HG02870 (cell line): Measurements from ENCODE around the gene PRB3.

Source experiments
- ATAC-seq: cut with Tn5 transposase; IDR thresholded peaks from one replicate; pipeline ENCODE4 v1.9.1; 2021; ENCODE audit warnings: mild to moderate bottlenecking, moderate library complexity; ENCODE audit not compliant: unreplicated experiment

The PRB3 gene

GRCh38 chr12:11269607-11270006 lies at the start of gene PRB3:
TSS of gene PRB3 (minus strand) at chr12:11269707. CDS start at chr12:11269669, 38 bp downstream.
- ATAC-seq = no peak

- no peak for ATAC-seq
Observed at GRCh38 chr12:11310336-11310735, 40.8 kb upstream of the PRB3 start, which contains the start of gene PRB4. TSS of gene PRB4 (minus strand) at chr12:11310436. CDS start at chr12:11310398, 38 bp downstream.

- no peak for ATAC-seq
Observed at GRCh38 chr12:11307143-11307542, 37.6 kb upstream of the PRB3 start.

DNA sequence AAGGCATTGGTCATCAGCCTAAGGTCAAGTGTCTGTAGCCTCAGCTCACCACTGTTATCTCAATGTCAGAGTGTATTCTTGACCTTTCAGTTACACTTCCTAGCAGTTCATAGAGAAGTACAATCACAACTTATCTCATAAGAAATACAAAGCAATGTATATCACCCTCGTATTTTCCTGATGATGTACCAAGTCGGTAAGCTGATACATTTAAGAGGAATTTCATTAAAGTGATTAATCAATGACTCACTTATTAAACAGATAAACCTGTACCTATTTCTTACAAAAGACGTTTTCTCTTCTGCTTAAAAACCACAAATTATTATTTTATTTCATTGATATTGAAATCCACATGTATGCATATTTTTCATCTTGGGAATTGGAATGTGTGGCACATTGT lies 3.9 kb upstream of the PRB3 start:
- ATAC-seq = no peak

DNA sequence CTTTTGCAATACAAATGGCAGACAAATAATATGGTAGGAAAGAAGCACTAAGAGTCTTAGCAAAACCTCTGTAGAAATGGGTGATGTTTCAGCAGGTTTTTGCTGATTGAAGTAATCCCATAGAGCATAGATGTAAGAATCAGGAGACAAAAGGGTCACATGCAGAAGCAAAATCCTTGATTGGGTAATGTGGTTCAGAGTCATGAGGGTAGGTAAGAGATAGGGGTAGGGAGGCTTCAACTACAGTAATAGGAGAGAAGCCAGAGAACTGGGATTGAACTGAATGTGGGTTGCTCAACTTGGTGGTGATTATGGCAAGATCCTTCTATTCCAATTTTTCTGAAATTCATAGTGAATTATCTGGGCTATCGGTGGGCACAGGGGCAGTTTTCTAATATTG lies 5.0 kb downstream of the PRB3 start:
- ATAC-seq = no peak

GRCh38 chr12:11246489-11246888 lies 23.0 kb downstream of the PRB3 start:
- no peak for ATAC-seq

DNA sequence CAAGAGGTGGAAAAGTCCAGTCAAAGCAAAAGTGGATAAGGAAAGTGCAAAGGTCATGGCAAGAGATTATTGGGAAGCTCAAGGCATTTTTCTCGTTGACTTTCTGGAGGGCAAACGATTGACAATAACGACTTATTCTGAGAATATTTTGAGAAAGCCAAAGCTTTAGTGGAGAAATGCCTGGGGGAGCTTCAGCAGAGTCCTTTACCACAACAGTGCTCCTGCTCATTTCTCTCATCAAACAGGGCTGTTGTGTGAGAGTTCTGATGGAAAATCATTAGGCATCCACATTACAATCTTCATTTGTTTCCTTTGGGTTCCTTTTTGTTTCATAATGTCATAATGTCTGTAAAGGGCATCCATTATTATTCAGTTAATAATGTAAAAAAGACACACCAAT lies 26.9 kb downstream of the PRB3 start:
- ATAC-seq = no peak

DNA sequence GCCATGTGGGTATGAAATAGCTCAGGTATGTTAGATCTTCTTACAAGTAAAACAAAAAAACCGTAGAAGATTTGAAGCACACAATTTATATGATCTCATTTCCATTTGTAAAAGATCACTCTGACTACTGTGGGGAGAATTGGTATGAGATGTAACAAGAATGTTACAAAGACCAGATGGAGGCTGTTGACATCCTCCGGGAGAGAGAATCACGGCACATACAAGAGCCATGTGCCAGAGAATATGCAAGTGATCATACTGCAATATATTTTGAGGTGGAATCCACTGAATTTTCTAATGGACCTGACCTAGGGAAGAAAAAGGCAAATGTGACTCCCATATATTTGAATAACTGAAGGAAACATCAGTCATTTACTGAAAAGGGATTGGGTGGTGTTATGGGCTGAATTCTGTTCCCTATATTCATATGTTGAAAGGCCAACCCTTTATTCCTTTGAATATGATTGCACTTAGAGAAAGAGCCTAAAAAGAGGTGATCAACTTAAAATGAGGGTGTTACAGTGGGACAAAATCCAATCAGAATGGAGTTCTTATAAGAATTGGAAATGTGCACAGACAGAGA lies 29.1 kb downstream of the PRB3 start:
- ATAC-seq = no peak

- ATAC-seq = no peak
Observed at GRCh38 chr12:11238275-11238674, 31.2 kb downstream of the PRB3 start.

DNA sequence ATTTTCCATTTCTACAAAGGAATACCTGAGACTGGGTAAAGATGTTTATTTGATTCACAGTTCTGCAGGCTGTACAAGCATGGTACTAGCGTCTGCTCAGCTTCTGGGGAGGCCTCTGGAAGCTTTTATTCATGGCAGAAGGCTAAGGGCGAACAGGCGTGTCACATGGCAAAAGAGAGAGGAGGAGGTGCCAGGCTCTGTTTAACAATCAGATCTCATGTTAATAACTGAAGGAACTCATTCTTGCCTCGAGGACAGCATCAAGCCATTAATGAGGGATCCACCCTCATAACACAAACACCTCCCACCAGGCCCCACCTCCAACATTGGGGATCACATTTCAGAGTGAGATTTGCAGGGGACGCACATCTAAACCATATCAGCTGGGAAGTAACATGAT lies 36.0 kb downstream of the PRB3 start:
- no peak for ATAC-seq

DNA sequence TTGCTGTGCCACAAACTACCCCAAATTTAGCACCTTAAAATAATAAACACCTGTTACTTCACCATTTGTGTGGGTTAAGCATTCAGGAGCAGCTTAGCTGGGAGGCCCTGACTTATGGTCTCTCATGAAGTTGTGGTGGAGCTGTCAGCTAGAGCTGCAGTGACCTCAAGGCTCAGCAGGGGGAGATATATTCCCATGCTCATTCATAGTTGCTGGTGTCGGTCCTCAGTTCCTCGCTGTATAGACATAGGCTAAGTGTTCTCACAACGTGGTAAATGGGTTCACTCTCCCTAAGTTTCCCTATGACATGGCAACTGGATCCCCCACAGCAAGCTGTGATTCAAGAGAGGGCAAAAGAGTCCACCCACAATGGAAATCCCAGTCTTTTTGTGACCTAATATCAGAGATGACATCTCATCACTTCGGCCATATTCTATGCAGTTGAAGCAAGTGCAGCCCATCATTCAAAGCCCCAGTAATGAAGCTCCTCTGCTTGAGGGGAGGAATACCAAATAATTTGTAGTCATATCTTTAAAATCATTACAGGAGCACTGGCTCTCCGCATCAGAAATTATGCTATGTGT lies 41.1 kb downstream of the PRB3 start:
- peak; percentile 88 for ATAC-seq

DNA sequence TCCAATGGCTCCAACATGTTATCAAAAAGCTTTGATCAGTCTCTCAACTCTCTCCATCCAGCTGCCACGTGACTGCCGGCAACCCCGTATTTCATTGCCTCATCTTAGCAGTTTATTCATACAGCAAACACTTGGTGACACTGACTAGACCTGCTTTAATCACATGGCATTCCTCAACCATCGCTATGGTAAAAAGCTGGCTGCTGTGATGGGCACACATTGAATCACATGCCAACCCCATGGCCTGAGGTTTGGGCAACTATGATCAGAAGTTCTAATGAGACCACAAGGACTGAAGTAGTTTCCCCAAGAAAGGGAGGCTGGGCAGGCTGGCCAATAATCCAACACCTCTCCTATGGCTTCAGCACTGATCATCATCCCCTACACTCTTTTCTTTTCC lies 42.1 kb downstream of the PRB3 start:
- ATAC-seq = no peak
